Fibroblast of skin of left biceps (primary cell): ENCODE measurements around the gene CRLF3.
"Not testable (repeated sequence)": the region's sequence is repeated elsewhere in the genome, so short reads cannot be mapped to it uniquely, and the experiment has no call there.

ENCODE experiments used
- DNase-seq, 2 experiments: peaks; one replicate each; pipeline ENCODE4 v3.0.0-alpha.2; 2013; ENCODE audit warnings: low read depth in 2 of 2

CRLF3 gene, protein sequence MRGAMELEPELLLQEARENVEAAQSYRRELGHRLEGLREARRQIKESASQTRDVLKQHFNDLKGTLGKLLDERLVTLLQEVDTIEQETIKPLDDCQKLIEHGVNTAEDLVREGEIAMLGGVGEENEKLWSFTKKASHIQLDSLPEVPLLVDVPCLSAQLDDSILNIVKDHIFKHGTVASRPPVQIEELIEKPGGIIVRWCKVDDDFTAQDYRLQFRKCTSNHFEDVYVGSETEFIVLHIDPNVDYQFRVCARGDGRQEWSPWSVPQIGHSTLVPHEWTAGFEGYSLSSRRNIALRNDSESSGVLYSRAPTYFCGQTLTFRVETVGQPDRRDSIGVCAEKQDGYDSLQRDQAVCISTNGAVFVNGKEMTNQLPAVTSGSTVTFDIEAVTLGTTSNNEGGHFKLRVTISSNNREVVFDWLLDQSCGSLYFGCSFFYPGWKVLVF

DNA sequence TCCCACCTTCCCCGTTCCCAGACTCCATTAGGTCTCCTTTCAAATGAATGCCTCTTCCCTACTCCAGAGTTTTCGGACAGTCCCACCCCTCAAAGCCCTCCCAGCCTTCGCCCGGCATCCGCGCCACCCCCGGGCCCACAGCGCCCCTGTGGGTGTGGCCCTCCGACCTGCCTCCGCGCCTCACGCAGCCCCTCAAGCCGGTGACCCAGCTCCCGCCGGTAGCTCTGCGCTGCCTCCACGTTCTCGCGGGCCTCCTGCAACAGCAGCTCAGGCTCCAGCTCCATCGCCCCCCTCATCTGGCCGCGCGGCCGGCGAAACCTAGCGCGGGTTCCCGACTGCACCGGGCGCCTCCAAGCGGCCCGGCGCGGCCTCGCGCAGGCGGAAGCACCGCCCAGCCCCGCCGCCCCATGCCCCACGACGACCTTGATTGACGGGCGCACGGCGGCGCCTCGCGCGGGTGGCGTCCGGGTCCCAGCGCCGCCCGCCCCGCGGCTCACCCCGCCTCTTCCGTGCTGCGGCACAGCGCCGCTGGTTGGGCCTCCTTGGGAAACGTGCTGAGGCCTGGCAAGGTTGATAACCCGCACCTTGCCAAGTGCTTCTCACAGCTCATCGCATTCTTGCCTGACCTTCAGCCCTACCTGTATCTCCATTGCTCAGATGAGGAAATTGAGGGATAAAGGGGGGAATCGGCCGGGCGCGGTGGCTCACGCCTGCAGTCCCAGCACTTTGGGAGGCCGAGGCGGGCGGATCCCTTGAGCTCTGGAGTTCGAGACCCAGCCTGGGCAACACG is at the start of gene CRLF3:
TSS of gene CRLF3 (minus strand) at position 337 of the 790 bp plus-strand sequence. CDS start at position 296, 41 bp downstream.
- peak; percentile 77 to 78 for DNase-seq

DNA sequence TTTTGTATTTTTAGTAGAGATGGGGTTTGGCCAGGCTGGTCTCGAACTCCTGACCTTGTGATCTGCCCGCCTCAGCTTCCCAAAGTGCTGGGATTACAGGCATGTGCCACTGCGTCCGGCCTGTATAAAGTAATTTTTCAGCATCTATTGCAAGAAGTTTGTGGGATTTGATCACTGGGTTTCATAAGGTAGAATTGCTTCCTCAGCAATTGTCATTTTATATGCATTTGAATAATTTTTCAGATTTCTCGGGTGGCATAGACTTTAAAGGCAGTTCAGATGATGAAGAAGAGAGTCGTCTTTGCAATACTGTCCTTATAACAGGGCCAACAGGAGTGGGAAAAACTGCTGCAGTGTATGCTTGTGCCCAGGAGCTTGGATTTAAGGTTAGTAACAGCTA is 44.5 kb upstream of the CRLF3 start:
- no peak for DNase-seq

DNA sequence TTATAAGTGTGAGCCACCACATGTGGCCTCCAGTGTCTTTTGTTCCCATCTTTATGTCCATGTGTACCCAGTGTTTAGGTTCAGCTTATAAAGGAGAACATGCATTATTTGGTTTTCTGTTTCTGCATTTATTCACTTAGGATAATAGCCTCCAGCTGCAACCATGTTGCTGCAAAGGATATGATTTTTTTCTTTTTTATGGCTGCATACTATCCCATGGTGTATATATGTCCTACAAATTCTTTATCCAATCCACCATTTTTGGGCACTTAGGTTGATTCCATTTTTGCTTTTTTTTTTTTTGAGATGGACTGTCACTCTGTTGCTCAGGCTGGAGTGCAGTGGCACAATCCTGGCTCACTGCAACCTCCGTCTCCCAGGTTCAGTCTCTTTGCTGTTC is 40.1 kb upstream of the CRLF3 start:
- DNase-seq: no peak

DNA sequence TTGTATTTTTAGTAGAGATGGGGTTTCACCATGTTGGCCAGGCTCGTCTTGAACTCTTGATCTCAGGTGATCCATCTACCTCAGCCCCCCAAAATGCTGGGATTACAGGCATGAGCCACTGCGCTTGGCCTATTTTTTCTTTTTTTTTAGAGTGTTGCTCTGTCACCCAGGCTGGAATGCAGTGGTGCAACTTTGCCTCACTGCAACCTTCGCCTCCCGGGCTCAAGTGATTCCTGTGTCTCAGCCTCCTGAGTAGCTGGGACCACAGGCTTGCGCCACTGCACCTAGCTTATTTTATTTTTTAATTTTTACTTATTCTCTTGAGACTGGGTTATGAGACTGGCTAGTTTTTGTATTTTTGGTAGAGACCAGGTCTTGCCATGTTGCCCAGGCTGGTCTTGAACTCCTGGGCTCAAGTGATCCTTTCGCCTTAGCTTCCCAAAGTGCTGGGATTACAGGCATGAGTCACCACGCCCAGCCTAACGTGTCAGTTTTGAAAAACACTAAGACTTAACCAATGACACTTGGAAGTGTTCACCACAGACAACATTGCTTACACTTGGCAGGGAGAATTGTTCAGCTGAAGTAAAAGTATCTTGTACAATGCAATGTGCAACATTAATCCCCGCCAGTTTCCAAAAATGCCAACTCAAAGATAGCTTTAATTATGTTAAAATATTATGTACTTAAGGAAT is 34.2 kb upstream of the CRLF3 start:
- no peak for DNase-seq

DNA sequence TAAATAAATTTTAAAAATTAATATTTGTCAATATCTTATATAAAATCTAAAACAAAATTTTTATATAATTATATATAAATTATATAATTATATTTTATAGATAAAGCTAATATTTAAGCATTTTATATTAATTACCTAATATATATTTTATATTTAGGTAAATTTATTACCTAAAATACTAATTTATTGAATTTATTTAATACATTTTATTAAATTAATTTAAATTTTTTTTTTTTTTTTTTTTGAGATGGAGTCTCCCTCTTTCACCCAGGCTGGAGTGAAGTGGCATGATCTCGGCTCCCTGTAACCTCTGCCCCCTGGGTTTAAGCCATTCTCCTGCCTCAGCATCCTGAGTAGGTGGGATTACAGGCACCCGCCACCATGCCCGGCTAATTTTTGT is 29.7 kb upstream of the CRLF3 start:
- no peak for DNase-seq

DNA sequence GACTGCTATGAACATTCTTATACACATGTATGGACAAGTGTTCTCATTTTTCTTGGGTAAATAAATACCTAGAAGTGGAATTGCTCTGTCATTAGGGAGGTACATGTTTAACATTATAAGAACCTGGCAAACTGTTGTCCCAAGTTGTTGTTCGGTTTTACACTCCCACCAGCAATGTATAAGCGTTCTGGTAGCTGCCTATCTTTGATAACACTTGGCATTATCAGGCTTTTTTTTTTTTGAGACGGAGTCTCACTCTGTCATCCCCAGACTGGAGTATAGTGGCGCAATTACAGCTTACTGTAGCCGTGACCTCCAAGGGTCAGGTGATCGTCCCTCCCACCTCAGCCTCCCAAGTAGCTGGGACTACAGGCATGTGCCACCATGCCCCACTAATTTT is 23.5 kb upstream of the CRLF3 start:
- no peak for DNase-seq

DNA sequence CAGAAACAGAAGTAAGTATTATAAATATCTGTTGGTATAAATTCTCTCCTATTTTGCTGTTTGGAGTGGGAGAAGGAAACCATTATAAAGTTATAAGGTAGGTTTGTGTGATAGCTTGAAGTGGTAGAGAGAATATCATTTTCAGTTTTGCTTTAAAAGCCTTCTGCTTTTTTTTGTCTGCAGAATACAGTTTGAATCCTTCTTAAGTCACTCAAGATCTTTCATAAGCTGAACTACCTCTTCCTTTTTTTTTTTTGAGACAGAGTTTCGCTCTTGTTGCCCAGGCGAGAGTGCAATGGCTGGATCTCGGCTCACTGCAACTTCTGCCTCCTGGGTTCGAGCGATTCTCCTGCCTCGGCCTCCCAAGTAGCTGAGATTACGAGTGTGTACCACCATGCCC is 16.3 kb upstream of the CRLF3 start:
- DNase-seq: no peak

DNA sequence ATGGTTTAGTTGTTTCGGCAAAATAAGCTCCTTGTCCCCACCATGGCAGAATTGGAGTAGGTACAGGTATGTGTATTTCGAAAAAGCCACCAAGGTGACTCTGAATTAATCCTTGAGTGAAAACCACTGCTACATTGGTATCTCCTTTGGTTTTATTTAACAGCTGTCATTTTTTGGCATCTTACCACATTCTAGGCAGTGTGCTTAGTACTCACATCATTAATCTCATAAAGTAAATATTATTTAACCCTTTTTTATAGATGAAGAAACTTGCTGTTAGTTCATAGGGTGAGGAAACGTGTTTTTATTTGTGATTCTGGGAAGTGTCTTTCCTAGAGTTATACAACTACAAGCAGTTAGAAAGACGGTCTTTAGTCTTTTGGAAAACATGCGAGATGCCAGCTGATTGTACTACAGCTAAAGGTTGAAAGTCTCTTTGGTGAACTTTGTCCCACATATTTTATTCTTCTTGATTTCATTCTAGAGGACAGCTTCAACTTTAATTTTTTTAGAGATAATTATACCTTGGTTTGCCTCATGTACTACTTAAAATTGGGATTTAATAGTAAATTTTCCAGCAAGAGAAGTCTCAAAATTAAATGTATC is 13.8 kb upstream of the CRLF3 start:
- no peak for DNase-seq

DNA sequence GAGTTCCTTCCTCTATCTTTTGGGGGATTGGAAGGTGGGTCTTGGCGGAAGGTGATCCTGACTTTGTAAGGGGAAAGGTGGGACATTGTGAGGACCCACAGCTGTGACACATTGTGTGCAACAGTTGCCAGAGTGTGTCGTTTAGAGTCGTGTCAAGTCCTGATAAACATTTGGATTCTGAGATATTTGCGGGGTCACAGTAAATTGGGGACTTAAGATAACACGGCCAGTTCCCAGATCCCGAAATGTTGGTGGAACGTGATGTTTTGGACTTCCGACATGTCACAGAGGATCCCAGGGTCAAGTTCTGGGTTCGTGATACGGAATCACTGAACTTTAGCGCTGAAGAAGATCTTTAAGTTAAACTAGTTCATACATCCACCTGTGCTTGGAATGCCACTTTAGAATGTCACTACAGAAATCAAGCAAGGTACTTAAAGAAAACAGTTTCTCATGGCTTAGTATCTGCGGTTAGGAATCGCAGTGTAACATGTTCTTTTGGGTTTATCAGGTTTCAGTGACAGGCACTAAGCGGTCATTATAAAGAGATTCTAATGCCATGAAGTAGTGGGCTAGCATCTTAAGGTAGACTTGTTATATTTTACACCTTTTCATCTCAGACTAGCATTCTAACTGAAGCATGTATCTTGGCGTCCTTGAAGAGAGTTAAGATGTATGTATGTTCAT is 8.1 kb upstream of the CRLF3 start:
- DNase-seq: no peak

DNA sequence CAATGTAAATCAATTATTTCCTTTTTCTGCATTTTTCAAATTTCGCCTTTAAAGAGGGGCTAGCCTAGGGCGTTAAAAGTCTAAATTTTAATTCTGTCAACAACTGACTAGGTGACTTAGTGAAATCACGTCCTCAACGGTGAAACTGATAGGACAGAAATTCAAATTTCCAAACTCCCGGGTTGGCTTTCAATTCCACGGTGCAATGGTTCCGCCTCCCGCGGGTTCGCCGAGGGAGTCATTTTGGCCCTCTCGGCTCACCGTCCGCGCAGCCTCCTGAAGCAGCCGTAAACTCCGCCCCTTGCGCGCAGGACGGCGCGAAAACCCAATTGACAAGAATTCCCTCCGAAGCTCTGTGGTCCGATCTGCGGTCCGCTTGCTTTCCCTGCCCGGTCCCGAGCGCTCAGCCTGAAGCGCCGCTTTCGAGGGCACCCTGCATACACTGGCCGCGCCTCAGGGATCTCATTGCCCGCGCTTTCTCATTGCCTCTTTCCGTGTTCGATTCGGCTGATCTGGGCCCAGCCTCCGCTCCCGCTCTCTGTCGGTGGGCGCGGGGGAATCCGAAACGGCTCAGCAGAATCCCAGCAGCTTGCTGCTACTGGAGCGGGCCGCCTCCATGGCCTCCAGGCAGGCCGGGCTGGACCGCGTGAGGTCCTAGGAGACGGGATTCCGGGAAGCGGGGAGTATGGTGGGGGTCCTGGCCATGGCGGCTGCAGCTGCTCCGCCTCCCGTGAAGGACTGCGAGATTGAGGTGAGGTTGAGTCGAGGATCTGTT is 7.4 kb upstream of the CRLF3 start, which contains the start of gene ATAD5:
TSS of gene ATAD5 (plus strand) at position 304 of the 775 bp plus-strand sequence. CDS start at position 686, 382 bp downstream.
- DNase-seq: peak; percentile 70 to 76

DNA sequence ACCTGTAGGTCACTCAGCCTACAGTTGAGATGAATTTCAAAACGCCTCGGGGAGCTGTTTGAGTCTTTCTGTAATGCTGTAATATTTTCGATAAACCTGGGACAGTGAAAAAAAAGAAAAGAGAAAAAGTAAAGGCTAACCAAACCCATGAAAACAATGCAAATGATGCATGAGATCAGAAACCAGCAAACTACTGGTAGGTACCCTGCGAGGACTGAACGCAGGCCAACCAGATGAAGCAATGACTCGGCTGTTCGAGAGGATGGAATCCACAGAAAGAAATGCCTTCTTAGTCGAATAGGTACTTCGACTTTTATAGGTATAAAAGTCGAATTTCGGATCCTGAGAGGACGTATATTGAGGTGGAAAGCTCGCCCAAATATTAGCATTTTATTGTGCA is 6.8 kb upstream of the CRLF3 start:
- DNase-seq: no peak

DNA sequence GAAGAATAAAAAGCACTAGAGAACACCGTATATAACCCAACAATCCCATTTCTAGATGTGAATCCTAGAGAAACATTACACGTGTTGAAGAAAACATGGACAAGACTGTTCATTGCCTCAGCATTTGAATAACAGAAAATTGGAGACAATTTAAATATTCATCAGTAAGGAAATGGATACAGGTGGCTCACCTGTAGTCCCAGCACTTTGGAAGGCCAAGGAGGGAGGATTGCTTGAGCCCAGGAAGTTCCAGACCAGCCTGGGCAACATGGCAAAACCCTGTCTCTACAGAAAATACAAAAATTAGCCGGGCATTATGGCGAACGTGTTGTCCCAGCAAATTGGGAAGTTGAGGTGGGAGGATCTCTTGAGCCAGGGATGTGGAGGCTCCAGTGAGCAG is 4.5 kb upstream of the CRLF3 start:
- no peak for DNase-seq

DNA sequence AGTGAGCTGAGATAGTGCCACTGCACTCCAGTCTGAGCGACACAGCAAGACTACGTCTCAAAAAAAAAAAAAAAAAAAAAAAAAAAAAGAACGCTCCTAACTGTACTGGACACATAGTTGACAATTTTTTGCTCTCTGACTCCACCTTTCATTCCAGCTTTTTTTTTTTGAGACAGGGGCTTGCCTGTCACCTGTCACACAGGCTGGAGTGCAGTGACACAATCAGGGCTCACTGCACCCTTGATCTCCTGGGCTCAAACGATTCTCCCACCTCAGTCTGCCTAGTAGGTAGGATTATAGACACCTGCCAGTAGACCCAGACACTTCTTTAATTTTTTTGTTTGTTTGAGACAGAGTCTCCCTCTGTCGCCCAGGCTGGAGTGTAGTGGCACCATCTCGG is 2.6 kb upstream of the CRLF3 start:
- DNase-seq: no peak

DNA sequence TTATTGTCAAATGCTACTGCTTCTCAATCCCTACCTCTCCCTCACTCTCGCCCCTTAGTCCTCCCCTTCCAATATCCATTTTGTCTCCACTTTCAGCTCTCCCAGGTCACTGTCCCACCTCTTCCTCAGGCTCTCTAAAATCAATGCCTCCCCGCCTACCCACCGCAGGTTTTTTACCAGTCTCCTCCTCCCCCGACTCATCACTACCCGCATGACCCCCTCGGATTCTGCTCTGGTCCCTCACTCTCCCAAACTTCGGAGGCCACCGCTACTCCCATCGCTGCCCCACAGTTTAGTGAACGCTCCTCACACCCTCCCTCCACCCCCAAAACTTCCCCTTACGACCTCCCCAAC is 513 bp downstream of the CRLF3 start:
- DNase-seq: no peak

DNA sequence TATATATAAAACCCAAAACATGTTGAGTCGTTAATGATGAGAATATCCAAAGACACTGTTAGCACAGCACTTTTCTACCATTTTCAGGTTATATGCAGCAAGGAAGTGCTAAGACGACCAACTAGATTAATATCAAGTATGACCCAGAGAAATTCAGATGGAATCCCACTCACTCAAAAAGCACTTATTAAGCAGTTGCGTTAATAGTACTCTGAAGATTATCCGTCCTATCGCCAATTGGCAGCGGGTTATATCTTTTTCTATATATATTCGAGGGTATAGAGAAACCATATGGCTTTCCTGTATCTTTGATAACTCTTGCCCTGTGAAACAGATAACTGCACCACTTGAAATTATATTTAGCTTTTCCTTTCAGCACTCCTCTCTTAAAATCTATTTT is 1.1 kb downstream of the CRLF3 start:
- DNase-seq: no peak

DNA sequence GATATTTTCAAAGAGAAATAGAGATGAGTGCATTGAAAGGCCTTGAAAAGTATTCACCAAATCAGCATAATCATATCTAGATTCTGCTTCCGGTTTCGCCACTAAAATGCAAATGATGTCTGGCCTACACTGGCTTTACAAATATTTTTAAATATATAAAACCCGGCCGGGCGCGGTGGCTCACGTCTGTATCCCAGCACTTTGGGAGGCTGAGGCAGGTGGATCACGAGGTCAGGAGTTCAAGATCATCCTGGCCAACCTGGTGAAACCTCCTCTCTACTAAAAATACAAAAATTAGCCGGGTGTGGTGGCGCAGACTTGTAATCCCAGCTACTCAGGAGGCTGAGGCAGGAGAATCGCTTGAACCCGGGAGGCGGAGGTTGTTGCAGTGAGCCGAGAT is 1.6 kb downstream of the CRLF3 start:
- not testable (repeated sequence) for DNase-seq

DNA sequence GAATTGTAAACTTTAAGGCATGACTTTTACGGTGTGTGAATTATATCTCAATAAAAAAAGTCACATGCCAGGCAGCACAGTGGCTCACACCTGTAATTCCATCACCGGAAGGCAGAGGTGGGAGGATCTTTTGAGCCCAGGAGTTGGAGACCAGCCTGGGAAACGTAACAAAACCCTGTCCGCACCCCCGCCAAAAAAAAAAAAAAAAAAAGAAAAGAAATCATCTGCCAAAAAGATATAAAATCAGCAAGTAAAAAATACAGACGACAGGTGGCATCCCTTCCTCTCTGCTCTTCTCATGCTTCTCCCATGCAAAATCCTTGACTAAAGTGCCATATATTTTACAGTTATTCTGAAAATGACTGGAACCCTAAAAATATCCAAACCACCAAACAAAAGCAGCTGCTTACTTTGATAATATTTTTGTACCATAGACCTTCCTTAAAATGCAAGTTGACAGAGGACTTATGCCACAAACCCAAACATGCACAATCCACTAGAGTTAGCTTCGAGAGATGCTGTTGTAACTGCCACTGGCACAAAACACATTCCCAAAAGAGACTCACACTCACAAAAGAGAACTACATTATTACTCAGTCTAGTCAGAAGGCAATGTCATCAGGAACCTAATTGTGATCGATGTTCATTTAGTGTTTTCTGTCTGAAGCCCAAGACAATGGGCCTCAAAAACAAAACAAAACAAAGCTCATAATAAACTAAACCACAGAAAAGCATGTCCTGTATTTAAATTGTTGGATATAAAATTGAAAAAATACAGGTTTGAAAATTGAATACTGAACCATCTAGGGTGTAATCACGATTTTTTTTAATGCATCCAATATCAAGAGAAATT is 2.4 kb downstream of the CRLF3 start:
- no peak for DNase-seq

DNA sequence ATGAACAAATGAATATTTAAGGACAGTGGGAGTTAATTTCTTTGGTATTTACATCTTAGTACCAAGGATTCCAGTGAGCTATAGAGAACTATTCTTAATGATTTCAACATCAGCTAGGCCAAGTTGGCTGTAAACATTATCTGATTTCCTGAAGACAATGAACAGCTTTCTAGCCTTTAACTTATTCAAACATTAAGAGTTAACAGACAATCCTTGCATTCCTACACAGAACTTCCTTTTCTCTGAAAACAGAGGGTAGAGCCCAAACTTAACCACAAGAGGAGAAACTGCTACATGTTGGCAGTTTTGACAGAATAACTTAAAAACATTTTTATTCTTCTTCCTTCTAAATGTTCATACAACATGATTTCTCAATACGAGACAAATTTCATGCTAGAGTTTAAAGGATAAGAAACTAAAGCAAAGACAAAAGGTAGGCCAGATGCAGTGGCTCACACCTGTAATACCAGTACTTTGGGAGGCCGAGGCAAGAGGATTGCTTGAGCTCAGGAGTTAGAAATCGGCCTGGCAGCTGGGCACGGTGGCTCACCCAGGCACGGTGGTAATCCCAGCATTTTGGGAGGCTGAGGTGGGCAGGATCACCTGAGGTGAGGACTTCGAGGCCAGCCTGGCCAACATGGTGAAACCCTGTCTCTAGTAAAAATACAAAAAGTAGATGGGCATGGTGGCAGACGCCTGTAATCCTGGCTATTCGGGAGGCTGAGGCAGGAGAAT is 4.4 kb downstream of the CRLF3 start:
- no peak for DNase-seq

DNA sequence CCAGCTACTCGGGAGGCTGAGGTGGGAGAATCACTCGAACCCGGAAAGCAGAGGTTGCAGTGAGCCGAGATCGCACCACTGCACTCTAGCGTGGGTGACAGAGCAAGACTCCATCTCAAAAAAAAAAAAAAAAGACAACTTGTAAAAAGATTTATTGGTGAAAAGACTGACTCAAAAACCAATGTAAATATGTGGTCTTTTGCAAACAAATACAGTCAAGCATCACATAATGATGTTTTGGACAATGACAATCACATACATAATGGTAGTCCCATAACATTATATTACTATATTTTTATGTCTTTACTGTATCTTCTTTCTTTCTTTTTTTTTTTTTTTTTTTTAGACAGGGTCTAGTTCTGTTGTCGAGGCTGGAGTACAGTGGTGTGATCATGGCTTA is 8.3 kb downstream of the CRLF3 start:
- DNase-seq: no peak
